SIG-M5 treated with dmso at 0.1 percent for 504 hours (cell line): ENCODE measurements around the gene DHH.
"Not testable (repeated sequence)": the region's sequence is repeated elsewhere in the genome, so short reads cannot be mapped to it uniquely, and the experiment has no call there.

Experiments
- DNase-seq: peaks from one replicate; lab custom pipeline; 2025; ENCODE audit not compliant: unreplicated experiment; lab: John Stamatoyannopoulos, UW

The DHH gene

GRCh38 chr12:49094160-49094974 lies at the start of gene DHH:
TSS of gene DHH (minus strand) at chr12:49094801. CDS start at chr12:49094512, 289 bp downstream.
- DNase-seq, result no peak

- no peak for DNase-seq
Observed at GRCh38 chr12:49144384-49144783, 49.8 kb upstream of the DHH start.

- DNase-seq, result no peak
Observed at GRCh38 chr12:49138999-49139398, 44.4 kb upstream of the DHH start.

GRCh38 chr12:49138587-49138986 lies 44.0 kb upstream of the DHH start:
- DNase-seq, result no peak

- DNase-seq, result no peak
Observed at GRCh38 chr12:49137476-49137875, 42.9 kb upstream of the DHH start.

GRCh38 chr12:49136997-49137396 lies 42.4 kb upstream of the DHH start:
- not testable (repeated sequence) for DNase-seq

GRCh38 chr12:49133590-49133989 lies 39.0 kb upstream of the DHH start:
- DNase-seq, result no peak

- DNase-seq, result no peak
Observed at GRCh38 chr12:49133014-49133413, 38.4 kb upstream of the DHH start.

GRCh38 chr12:49131894-49132461 lies 37.4 kb upstream of the DHH start:
- DNase-seq, result peak; percentile 66

GRCh38 chr12:49131051-49131893 lies 36.7 kb upstream of the DHH start, which contains the start of gene TUBA1B:
TSS of gene TUBA1B (minus strand) at chr12:49131395. CDS start at chr12:49131300, 95 bp downstream.
- peak; percentile 85 for DNase-seq

GRCh38 chr12:49130151-49131050 lies 35.8 kb upstream of the DHH start:
- DNase-seq, result peak; percentile 92

- no peak for DNase-seq
Observed at GRCh38 chr12:49129332-49130150, 34.9 kb upstream of the DHH start.

- DNase-seq, result not testable (repeated sequence)
Observed at GRCh38 chr12:49127971-49128370, 33.4 kb upstream of the DHH start.

GRCh38 chr12:49126852-49127763 lies 32.5 kb upstream of the DHH start:
- DNase-seq, result no peak

- no peak for DNase-seq
Observed at GRCh38 chr12:49121047-49121696, 26.6 kb upstream of the DHH start.

GRCh38 chr12:49111206-49111605 lies 16.6 kb upstream of the DHH start:
- DNase-seq, result no peak

GRCh38 chr12:49110464-49111155 lies 16.0 kb upstream of the DHH start, which contains the start of gene LMBR1L:
TSS of gene LMBR1L (minus strand) at chr12:49110847. CDS start at chr12:49110555, 292 bp downstream.
- peak; percentile 100 for DNase-seq
